LNCaP clone FGC (cell line): ENCODE data around the gene MEGF6.

Source experiments
- DNase-seq: peaks from one replicate; pipeline ENCODE4 v3.0.0-alpha.2; 2011; ENCODE audit warnings: low read depth
- H3K4me3 ChIP-seq: 2 replicates; pipeline ENCODE4 v1.5.1; 2011; ENCODE audit warnings: mild to moderate bottlenecking, low read depth, low read length, control low read depth
- TF ChIP-seq, protein P1 (sequence below): IDR thresholded peaks from 2 replicates; pipeline ENCODE4 v1.5.1; 2012; ENCODE audit warnings: mild to moderate bottlenecking; ENCODE audit not compliant: control insufficient read depth, insufficient read depth; ENCODE audit errors: extremely low read depth

The MEGF6 gene

GRCh38 chr1:3555131-3555920 lies 56.0 kb downstream of the MEGF6 start:
- TF ChIP-seq, protein P1, sequence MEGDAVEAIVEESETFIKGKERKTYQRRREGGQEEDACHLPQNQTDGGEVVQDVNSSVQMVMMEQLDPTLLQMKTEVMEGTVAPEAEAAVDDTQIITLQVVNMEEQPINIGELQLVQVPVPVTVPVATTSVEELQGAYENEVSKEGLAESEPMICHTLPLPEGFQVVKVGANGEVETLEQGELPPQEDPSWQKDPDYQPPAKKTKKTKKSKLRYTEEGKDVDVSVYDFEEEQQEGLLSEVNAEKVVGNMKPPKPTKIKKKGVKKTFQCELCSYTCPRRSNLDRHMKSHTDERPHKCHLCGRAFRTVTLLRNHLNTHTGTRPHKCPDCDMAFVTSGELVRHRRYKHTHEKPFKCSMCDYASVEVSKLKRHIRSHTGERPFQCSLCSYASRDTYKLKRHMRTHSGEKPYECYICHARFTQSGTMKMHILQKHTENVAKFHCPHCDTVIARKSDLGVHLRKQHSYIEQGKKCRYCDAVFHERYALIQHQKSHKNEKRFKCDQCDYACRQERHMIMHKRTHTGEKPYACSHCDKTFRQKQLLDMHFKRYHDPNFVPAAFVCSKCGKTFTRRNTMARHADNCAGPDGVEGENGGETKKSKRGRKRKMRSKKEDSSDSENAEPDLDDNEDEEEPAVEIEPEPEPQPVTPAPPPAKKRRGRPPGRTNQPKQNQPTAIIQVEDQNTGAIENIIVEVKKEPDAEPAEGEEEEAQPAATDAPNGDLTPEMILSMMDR, result no peak
- no peak for DNase-seq

DNA sequence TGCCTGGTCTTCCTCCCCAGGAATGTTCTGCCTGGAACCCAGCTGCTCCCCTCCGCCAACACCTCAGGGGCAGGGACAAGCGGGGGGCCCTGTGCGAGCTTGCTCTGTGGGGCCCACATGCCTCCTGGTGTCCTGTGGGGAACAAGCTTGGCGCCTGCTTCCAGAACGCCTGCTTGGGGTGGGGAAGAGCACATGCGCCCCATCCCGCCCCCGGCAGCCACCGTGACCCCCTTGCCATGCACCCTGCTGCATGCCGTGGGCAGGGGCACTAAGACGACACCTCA lies 57.4 kb downstream of the MEGF6 start:
- TF ChIP-seq, protein P1, result no peak
- no peak overlapping the region for H3K4me3 ChIP-seq
- no peak for DNase-seq

More at GRCh38 chr1:3555131-3555920, 56.0 kb downstream of the MEGF6 start:
- H3K4me3 ChIP-seq, result no peak overlapping the region

GRCh38 chr1:3553166-3553939 lies 58.0 kb downstream of the MEGF6 start:
- DNase-seq, result peak; percentile 87
- no peak overlapping the region for H3K4me3 ChIP-seq
- TF ChIP-seq, protein P1, result no peak

DNA sequence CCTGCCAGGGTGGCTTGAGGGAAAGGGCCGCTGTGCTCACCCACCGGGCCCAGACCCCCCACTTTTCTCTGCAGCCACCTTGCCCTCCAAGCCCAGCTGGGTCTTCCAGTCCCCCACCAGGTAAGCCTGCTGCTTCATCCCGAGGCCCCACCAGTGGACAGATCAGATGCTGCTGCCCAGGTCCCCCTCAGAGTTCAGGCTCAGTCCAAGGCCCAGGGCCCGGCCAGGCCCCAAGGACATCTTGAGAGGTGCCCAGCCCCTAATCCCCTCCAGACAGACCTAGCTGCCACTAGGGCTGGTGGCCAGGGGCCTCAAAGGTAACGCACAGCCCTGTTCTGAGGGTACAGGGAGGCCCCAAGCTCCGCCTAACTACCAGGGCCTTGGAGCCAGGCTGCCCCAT lies 58.6 kb downstream of the MEGF6 start:
- TF ChIP-seq, protein P1, result no peak
- no peak for DNase-seq
- H3K4me3 ChIP-seq, result no peak overlapping the region

- TF ChIP-seq, protein P1, result no peak
- no peak for DNase-seq
- no peak overlapping the region for H3K4me3 ChIP-seq
Observed at GRCh38 chr1:3552176-3552575, 59.1 kb downstream of the MEGF6 start.

DNA sequence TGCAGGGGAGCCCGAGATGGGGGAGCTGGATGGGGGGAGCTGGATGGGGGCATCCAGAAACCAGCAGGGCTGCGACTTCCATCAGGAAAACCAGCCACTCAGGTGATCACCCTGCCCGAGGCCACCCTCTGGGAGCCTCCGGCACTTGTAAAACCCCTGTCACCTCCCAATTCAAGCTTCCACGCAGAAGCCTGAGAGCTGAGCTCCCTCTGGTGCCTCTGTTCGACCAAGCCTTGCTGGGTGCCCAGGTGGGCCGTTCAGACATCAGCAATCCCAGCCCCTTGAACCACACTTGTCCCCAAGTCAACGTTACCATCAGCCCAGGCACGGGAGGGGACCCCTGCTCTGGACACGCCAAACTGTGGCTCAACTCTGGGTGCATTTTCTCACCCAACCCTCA lies 59.6 kb downstream of the MEGF6 start:
- no peak for DNase-seq
- no peak overlapping the region for H3K4me3 ChIP-seq
- TF ChIP-seq, protein P1, result no peak
